ENCODE measurements around the gene AMOTL2. TPM values are rescaled to one million over a fixed set of nuclear protein-coding genes. Genes with fewer than 3 reads are reported as not detected.
A peak's percentile ranks its signal among the peaks of the same experiment; 100 is the strongest.

AMOTL2 gene
- polyA plus RNA-seq, 1 of the 3 experiments (the other 2 are of a cell fraction): 185 TPM

DNA sequence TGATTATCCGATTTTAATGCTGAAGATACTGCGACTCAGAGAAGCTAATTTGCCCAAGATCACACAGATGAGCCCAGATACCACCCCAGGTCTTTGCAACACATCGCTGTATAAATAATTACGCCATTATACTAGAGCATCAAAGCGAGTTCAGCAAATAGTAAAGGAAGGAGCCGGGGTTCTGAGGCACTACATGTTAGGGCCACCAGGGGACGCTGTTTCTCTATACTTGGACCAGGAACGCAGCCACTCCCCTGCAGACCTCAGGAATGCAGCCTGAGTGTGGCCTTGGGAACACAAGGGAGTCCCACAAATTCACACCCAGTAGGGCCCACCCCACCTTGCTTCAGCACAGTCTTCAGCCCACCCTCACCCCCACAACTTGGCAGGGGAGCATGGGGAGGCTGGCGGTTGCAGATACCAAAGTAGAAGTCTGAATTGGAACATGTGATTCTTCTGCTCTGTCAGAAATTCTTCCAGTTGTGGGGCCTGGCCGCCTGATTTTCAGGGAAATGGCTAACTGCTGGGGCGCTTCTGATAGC lies 65.8 kb downstream of the AMOTL2 start (continued):
- 0 out of 2 replicates have a peak, but pooled peaks have one; percentile 22 for TF ChIP-seq TCF12 (IDR thresholded peaks at IDR 0.05)

DNA sequence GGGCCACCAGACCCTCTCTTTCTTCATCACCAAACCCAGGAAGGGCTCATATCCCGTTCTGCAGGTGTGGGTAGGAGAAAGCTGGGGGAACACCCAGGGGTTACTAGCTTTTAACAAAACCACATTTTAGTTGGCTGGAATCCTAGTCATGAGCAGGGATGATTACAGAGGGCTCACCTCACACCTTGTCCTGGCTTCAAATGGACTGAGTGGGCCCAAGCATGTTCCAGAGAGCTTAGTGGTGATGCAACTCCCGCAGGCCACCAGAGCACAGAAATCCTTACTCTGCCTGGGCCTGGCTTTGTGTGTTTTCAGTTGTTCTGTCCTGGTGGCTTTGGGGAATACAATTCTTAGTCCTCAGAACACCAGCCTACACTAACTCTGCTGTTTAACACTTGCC lies 66.8 kb downstream of the AMOTL2 start:
- ChIA-PET POLR2A (no interaction called here), CTCF (interaction anchor here (0.6 to 18.5 kb wide), 33 partner anchors 7 to 377 kb away, joined by 3 to 375 read pairs (median 3); partner anchors contain the start of genes AMOTL2, ANAPC13 and CEP63)
- Histone ChIP-seq H3K9ac (no peak overlapping the region), H3K27ac (ENCODE audit: low read depth in 2 of 2, low read length in 1 of 2) (no peak overlapping the region), H4K20me1 (ENCODE audit: insufficient read depth) (no peaks in the 10 kb centered on the region), H3K4me1 (ENCODE audit: control insufficient read depth in 1 of 2, insufficient read depth in 2 of 2, low read depth in 1 of 2, low read length in 1 of 2) (peaks cover 0 to 24% of the 10 kb centered on the region in 2 experiments; a peak in 2 of 4 replicates), H3K9me3 (no peaks in the 10 kb centered on the region), H3K27me3 (ENCODE audit: insufficient read depth) (no peaks in the 10 kb centered on the region), H2AFZ (ENCODE audit: low read depth) (no peak overlapping the region), H3K79me2 (ENCODE audit: insufficient read depth) (no peaks in the 10 kb centered on the region), H3K9me2 (no peaks in the 10 kb centered on the region), H3K4me3 (ENCODE audit: low read depth in 2 of 2, low read length in 1 of 2) (no peak overlapping the region), H3K36me3 (replicated peaks in 1 of 2; ENCODE audit: control insufficient read depth in 1 of 2, insufficient read depth in 2 of 2, low read length in 1 of 2) (no peaks in the 10 kb centered on the region), H3F3A (replicated peaks; ENCODE audit: insufficient read depth) (peaks cover 17% of the 10 kb centered on the region), H3K4me2 (no peak overlapping the region)
- TF ChIP-seq ELF1 (IDR thresholded peaks at IDR 0.05) (no peak), GATA2 (CRISPR knock-in tag; IDR thresholded peaks at IDR 0.05) (no peak)
- TF ChIP-seq, protein P1, sequence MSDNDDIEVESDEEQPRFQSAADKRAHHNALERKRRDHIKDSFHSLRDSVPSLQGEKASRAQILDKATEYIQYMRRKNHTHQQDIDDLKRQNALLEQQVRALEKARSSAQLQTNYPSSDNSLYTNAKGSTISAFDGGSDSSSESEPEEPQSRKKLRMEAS (IDR thresholded peaks at IDR 0.05; ENCODE audit: low read depth): no peak
- 38% methylated on average over 1 of the region's 2 CpGs for WGBS (ENCODE audit: low lambda C conversion rate)
- DNase-seq: no peak

DNA sequence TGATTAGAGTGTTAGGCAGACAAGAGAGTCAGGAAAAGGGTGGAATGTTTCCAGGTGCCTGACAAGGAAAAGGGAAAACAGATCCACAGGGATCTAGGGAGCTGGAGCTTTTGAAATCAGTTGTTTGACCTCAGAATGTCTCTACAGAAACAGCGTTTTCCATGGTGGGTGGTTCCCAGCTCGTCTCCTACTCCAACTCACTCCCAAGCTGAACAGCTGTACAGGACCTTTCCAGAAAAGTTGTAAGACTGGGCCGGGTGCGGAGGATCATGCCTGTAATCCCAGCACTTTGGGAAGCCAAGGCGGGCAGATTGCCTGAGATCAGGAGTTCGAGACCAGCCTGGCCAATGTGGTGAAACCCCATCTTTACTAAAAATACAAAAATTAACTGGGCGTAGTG lies 67.9 kb downstream of the AMOTL2 start:
- Histone ChIP-seq H3K9me2 (no peaks in the 10 kb centered on the region), H2AFZ (ENCODE audit: low read depth) (no peak overlapping the region; the same call in 1 of the 2 replicates), H3F3A (replicated peaks; ENCODE audit: insufficient read depth) (peaks cover 8% of the 10 kb centered on the region), H3K4me1 (ENCODE audit: control insufficient read depth in 1 of 2, insufficient read depth in 2 of 2, low read depth in 1 of 2, low read length in 1 of 2) (peaks cover 0 to 16% of the 10 kb centered on the region in 2 experiments; a peak in 2 of 4 replicates), H4K20me1 (ENCODE audit: insufficient read depth) (no peaks in the 10 kb centered on the region), H3K4me2 (no peak overlapping the region), H3K27me3 (ENCODE audit: insufficient read depth) (no peaks in the 10 kb centered on the region), H3K27ac (ENCODE audit: low read depth in 2 of 2, low read length in 1 of 2) (no peak overlapping the region), H3K36me3 (replicated peaks in 1 of 2; ENCODE audit: control insufficient read depth in 1 of 2, insufficient read depth in 2 of 2, low read length in 1 of 2) (no peaks in the 10 kb centered on the region), H3K4me3 (ENCODE audit: low read depth in 2 of 2, low read length in 1 of 2) (no peak overlapping the region), H3K9ac (no peak overlapping the region), H3K9me3 (no peaks in the 10 kb centered on the region), H3K79me2 (ENCODE audit: insufficient read depth) (no peaks in the 10 kb centered on the region)
- DNase-seq: no peak
- 84% methylated on average over 6 of the region's 7 CpGs for WGBS (ENCODE audit: low lambda C conversion rate)
- ChIA-PET CTCF (interaction anchor here (1.4 to 18.5 kb wide), 4 partner anchors 93 to 376 kb away, joined by 4 to 375 read pairs (median 16); partner anchors contain the start of genes ANAPC13 and CEP63), POLR2A (no interaction called here)
- TF ChIP-seq FOXM1 (IDR thresholded peaks at IDR 0.05; ENCODE audit: low read depth) (no peak), GATA2 (CRISPR knock-in tag; IDR thresholded peaks at IDR 0.05) (no peak), EZH2phosphoT487 (IDR thresholded peaks at IDR 0.05; ENCODE audit: borderline replicate concordance, low read depth) (no peak), YY1 (IDR thresholded peaks at IDR 0.05; ENCODE audit: low read depth) (no peak), RFX5 (IDR thresholded peaks at IDR 0.05; ENCODE audit: low read length) (no peak), RCOR1 (IDR thresholded peaks at IDR 0.05; ENCODE audit: low read length) (no peak), SMC3 (IDR thresholded peaks at IDR 0.05; ENCODE audit: low read depth, low read length) (no peak), MEF2A (IDR thresholded peaks at IDR 0.05; ENCODE audit: borderline replicate concordance, low read depth) (no peak), RXRA (IDR thresholded peaks at IDR 0.05; ENCODE audit: borderline replicate concordance, low read depth) (no peak), TEAD4 (IDR thresholded peaks at IDR 0.05; ENCODE audit: borderline replicate concordance, insufficient read depth) (no peak), NFIC (IDR thresholded peaks at IDR 0.05; ENCODE audit: borderline replicate concordance) (no peak), NRF1 (IDR thresholded peaks at IDR 0.05; ENCODE audit: low read depth, low read length) (no peak), TAF1 (IDR thresholded peaks at IDR 0.05; ENCODE audit: borderline replicate concordance, low read depth, low read length) (no peak)
- TF ChIP-seq, protein P1 (IDR thresholded peaks at IDR 0.05; ENCODE audit: low read depth): no peak
- TF ChIP-seq, protein P2, sequence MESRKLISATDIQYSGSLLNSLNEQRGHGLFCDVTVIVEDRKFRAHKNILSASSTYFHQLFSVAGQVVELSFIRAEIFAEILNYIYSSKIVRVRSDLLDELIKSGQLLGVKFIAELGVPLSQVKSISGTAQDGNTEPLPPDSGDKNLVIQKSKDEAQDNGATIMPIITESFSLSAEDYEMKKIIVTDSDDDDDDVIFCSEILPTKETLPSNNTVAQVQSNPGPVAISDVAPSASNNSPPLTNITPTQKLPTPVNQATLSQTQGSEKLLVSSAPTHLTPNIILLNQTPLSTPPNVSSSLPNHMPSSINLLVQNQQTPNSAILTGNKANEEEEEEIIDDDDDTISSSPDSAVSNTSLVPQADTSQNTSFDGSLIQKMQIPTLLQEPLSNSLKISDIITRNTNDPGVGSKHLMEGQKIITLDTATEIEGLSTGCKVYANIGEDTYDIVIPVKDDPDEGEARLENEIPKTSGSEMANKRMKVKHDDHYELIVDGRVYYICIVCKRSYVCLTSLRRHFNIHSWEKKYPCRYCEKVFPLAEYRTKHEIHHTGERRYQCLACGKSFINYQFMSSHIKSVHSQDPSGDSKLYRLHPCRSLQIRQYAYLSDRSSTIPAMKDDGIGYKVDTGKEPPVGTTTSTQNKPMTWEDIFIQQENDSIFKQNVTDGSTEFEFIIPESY (IDR thresholded peaks at IDR 0.05; ENCODE audit: borderline replicate concordance, low read depth): no peak

Measured in SK-N-SH (cell line).